ENCODE measurements around the gene PARP8.

Gene PARP8

GRCh38 chr5:50856401-50857119 is 190.1 kb downstream of the PARP8 start:
- DNase-seq, result no peak

- no peak for DNase-seq
Measured at GRCh38 chr5:50863534-50864170, 197.2 kb downstream of the PARP8 start.

- no peak for DNase-seq
Measured at GRCh38 chr5:50864466-50864865, 198.0 kb downstream of the PARP8 start.

- DNase-seq, result no peak
Measured at GRCh38 chr5:50866415-50866814, 200.0 kb downstream of the PARP8 start.

GRCh38 chr5:50867140-50867539 is 200.7 kb downstream of the PARP8 start:
- no peak for DNase-seq

GRCh38 chr5:50873595-50874277 is 207.3 kb downstream of the PARP8 start:
- DNase-seq, result no peak

GRCh38 chr5:50874306-50875001 is 208.0 kb downstream of the PARP8 start:
- no peak for DNase-seq

GRCh38 chr5:50875002-50875344 is 208.5 kb downstream of the PARP8 start:
- DNase-seq, result no peak

- no peak for DNase-seq
Measured at GRCh38 chr5:50878470-50878869, 212.0 kb downstream of the PARP8 start.

GRCh38 chr5:50881407-50881806 is 215.0 kb downstream of the PARP8 start:
- DNase-seq, result no peak

GRCh38 chr5:50886657-50887345 is 220.4 kb downstream of the PARP8 start:
- DNase-seq, result no peak

GRCh38 chr5:50887889-50888633 is 221.6 kb downstream of the PARP8 start:
- DNase-seq, result no peak

- DNase-seq, result no peak
Measured at GRCh38 chr5:50888751-50889150, 222.3 kb downstream of the PARP8 start.

GRCh38 chr5:50889790-50890189 is 223.4 kb downstream of the PARP8 start:
- DNase-seq, result no peak
